ENCODE data around the gene REEP1.

The REEP1 gene

DNA sequence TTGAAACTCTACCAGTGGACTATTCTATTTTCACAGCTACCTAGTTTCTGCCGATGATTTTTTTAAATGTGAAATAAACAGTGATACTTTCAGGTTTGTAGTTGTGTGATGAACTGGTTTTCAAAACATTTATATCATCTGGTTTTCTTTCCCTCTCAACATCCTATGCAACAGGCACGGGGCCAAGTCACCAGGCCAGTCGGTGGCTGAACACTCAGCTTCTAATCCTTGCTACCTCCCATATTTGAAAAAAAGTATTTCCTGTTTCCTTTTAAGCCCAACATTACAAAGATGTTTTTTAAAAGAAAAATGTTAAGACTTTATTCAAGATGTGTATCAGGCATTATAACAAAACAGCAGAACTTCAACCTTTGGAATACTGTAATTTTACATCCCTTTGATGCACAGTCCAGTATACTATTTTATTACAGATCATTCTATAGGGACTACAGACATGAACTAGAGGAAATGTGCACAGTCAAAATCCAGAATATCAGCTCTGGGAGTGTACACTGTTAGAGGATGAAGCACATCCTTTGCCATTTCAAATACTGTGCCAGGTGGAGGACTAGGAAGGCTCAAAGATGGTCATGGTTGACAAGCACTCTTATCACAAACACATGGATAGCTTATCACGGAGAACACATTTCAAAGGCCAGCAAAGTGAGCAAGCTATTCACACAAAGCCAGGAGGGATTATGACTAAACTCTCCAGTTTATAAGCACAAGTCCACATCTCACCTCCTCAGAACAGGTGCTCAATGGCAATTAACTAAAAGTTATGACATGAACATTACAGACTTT is 123.5 kb downstream of the REEP1 start:
- Histone ChIP-seq H3K9ac (ENCODE audit: low read length) (no peak overlapping the region), H3K9me2 (replicated peaks; ENCODE audit: insufficient read depth, low read length) (no peaks in the 10 kb centered on the region), H2AFZ (ENCODE audit: low read depth, low read length, severe bottlenecking) (no peak overlapping the region), H3F3A (ENCODE audit: insufficient read depth) (no peaks in the 10 kb centered on the region; the same call in 1 of the 2 replicates), H3K27me3 (ENCODE audit: low read length) (no peaks in the 10 kb centered on the region), H3K4me3 (ENCODE audit: insufficient read depth, low read length, poor library complexity, severe bottlenecking) (no peak overlapping the region), H4K20me1 (ENCODE audit: low read depth, low read length) (no peaks in the 10 kb centered on the region), H3K36me3 (ENCODE audit: low read length) (peaks cover 18% of the 10 kb centered on the region), H3K4me2 (ENCODE audit: low read depth, low read length, poor library complexity, severe bottlenecking) (no peak overlapping the region), H3K9me3 (ENCODE audit: insufficient read depth, low read length) (no peaks in the 10 kb centered on the region), H3K27ac (ENCODE audit: low read depth, low read length) (no peak overlapping the region), H3K79me2 (ENCODE audit: insufficient read depth, low read length) (no peaks in the 10 kb centered on the region)
- TF ChIP-seq EZH2phosphoT487 (conservative IDR thresholded peaks at IDR 0.05; ENCODE audit: low read length) = no peak
- TF ChIP-seq, protein P1, sequence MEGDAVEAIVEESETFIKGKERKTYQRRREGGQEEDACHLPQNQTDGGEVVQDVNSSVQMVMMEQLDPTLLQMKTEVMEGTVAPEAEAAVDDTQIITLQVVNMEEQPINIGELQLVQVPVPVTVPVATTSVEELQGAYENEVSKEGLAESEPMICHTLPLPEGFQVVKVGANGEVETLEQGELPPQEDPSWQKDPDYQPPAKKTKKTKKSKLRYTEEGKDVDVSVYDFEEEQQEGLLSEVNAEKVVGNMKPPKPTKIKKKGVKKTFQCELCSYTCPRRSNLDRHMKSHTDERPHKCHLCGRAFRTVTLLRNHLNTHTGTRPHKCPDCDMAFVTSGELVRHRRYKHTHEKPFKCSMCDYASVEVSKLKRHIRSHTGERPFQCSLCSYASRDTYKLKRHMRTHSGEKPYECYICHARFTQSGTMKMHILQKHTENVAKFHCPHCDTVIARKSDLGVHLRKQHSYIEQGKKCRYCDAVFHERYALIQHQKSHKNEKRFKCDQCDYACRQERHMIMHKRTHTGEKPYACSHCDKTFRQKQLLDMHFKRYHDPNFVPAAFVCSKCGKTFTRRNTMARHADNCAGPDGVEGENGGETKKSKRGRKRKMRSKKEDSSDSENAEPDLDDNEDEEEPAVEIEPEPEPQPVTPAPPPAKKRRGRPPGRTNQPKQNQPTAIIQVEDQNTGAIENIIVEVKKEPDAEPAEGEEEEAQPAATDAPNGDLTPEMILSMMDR (IDR thresholded peaks at IDR 0.05; ENCODE audit: insufficient read depth, low read length, poor library complexity, severe bottlenecking) = no peak

DNA sequence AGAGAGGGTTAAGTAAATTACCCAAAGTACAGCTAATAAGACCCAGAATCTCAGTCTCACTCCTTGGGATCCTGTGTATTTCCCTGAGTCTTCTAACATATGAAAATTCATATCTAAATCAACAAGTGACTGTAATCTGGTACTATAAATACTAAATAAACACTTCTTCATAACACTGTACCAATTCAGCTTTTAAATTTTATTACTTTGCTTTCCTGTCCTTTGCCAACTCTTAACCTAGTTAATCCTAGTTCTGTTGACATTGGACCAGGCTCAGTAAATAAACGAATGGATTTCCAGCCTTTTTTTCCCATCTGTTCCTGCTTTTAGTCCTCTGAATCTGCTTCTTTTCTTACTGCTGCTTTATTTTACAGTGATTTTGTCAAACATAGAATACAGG is 124.4 kb downstream of the REEP1 start:
- Histone ChIP-seq H2AFZ (ENCODE audit: low read depth, low read length, severe bottlenecking) (no peak overlapping the region), H3K4me2 (ENCODE audit: low read depth, low read length, poor library complexity, severe bottlenecking) (no peak overlapping the region), H4K20me1 (ENCODE audit: low read depth, low read length) (no peaks in the 10 kb centered on the region), H3K9ac (ENCODE audit: low read length) (no peak overlapping the region), H3F3A (ENCODE audit: insufficient read depth) (no peaks in the 10 kb centered on the region; the same call in 1 of the 2 replicates), H3K36me3 (ENCODE audit: low read length) (peaks cover 21% of the 10 kb centered on the region), H3K4me3 (ENCODE audit: insufficient read depth, low read length, poor library complexity, severe bottlenecking) (no peak overlapping the region), H3K27ac (ENCODE audit: low read depth, low read length) (no peak overlapping the region), H3K27me3 (ENCODE audit: low read length) (no peaks in the 10 kb centered on the region), H3K9me2 (replicated peaks; ENCODE audit: insufficient read depth, low read length) (no peaks in the 10 kb centered on the region), H3K9me3 (ENCODE audit: insufficient read depth, low read length) (no peaks in the 10 kb centered on the region), H3K79me2 (ENCODE audit: insufficient read depth, low read length) (no peaks in the 10 kb centered on the region)
- no peak for TF ChIP-seq EZH2phosphoT487 (conservative IDR thresholded peaks at IDR 0.05; ENCODE audit: low read length)
- TF ChIP-seq, protein P1 (IDR thresholded peaks at IDR 0.05; ENCODE audit: insufficient read depth, low read length, poor library complexity, severe bottlenecking) = no peak

DNA sequence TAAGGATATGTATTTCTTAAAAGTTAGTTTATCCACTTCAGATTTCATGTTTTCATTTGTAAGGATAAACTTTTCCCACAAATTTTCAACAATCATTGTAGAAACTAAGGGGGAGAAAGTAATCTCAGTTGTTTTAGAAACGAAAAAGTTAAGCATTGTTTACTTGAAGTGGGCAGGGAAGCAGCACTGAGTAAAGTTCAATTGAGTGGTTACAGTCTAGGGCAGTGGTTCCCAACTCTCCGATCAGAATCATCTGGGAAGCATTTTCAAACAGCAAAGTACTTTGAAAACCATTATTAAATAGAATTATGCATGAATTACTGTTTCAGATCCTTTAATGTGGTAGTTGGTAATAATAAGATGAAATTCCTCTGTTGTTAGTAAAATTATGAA is 125.6 kb downstream of the REEP1 start:
- TF ChIP-seq, protein P1 (IDR thresholded peaks at IDR 0.05; ENCODE audit: insufficient read depth, low read length, poor library complexity, severe bottlenecking) = no peak
- no peak for TF ChIP-seq EZH2phosphoT487 (conservative IDR thresholded peaks at IDR 0.05; ENCODE audit: low read length)
- Histone ChIP-seq H3K27me3 (ENCODE audit: low read length) (no peaks in the 10 kb centered on the region), H3F3A (ENCODE audit: insufficient read depth) (no peaks in the 10 kb centered on the region; the same call in 1 of the 2 replicates), H3K9me2 (replicated peaks; ENCODE audit: insufficient read depth, low read length) (no peaks in the 10 kb centered on the region), H3K9ac (ENCODE audit: low read length) (no peak overlapping the region), H3K79me2 (ENCODE audit: insufficient read depth, low read length) (no peaks in the 10 kb centered on the region), H4K20me1 (ENCODE audit: low read depth, low read length) (no peaks in the 10 kb centered on the region), H3K27ac (ENCODE audit: low read depth, low read length) (no peak overlapping the region), H3K9me3 (ENCODE audit: insufficient read depth, low read length) (no peaks in the 10 kb centered on the region), H3K36me3 (ENCODE audit: low read length) (peaks cover 25% of the 10 kb centered on the region), H2AFZ (ENCODE audit: low read depth, low read length, severe bottlenecking) (no peak overlapping the region), H3K4me2 (ENCODE audit: low read depth, low read length, poor library complexity, severe bottlenecking) (no peak overlapping the region), H3K4me3 (ENCODE audit: insufficient read depth, low read length, poor library complexity, severe bottlenecking) (no peak overlapping the region)
